ENCODE results near the gene CC2D1A.

Gene CC2D1A

DNA sequence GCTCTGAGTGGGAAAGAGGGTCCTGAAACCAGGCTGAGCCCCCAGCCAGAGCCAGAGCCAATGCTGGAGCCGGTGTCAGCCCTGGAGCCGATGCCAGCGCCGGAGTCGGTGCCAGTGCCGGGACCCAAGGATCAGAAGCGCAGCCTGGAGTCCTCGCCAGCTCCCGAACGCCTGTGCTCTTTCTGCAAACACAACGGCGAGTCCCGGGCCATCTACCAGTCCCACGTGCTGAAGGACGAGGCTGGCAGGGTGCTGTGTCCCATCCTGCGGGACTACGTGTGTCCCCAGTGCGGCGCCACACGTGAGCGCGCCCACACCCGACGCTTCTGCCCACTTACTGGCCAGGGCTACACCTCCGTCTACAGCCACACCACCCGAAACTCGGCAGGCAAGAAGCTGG, 28.7 kb upstream of the CC2D1A start:
- DNase-seq: no peak

DNA sequence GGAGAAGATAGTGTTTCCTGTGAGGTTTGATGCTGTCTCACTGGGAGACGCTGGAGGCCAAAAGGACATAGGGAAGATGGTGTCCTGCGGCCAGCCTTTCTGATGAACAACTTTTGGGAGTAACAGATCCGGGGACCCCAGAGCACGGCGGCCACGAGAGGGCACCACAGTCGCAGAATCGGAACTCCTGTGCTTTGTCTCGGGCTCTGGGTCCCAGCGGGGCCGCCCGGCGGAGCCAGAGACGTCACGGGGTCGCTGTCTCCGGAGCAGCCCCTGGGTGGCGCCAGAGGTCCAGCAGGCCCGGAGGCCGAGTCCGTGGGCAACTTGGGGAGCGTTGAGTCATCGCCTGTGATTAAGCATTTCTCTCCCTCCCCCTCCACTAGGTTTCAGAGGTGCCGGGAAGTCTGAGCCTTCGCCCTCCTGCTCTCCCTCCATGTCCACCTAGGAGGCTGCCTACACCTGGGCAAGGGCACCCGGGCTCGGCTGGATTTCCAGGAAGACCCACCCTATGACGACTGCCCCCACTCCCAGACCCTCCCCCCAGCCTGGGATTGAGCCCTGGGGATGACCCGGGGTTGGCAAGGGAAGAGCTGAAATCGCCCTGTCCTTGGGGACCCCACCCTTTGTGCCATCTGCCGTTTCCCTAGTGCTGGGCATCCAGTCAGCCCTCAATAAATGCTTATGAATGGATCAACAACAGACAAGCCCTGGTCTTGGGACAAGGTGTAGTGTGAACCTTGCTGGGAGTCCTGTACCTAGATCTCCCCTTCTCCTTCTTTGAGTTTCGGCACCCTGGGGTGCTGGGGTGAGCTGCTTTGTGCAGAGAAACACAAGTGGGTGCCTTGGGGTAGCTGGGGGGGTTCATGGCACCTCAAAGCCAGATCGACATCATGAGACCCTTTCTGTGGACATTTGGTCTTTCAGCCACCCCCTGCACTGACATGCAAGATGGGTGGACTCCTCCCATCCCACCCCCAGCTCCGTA, 25.6 kb upstream of the CC2D1A start:
- peak; percentile 51 to 98 (median 92) for DNase-seq

DNA sequence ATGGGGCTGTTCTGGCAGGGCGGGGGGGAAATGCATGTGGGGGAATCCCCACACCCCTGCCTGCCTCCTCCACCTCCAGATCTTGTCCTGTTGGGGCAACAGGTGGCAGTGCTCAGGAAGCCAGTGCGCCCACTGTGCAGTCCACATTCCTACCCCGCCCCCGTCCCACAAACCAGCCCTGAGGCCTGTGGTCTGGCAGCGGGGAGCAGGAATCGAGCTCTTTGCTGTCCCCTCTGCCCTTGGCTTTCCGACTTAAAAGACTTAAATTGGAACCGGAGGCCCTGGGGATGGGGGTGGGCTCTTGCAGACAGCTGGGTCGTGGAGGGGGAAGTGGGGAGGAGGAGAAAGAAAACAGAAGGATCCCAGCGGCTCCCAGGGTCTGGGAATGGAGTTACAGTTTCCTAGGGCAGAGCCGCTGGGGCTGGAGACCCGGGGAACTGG, 24.7 kb upstream of the CC2D1A start:
- peak in 2 of 14 donors; percentile 21 to 35 for DNase-seq

DNA sequence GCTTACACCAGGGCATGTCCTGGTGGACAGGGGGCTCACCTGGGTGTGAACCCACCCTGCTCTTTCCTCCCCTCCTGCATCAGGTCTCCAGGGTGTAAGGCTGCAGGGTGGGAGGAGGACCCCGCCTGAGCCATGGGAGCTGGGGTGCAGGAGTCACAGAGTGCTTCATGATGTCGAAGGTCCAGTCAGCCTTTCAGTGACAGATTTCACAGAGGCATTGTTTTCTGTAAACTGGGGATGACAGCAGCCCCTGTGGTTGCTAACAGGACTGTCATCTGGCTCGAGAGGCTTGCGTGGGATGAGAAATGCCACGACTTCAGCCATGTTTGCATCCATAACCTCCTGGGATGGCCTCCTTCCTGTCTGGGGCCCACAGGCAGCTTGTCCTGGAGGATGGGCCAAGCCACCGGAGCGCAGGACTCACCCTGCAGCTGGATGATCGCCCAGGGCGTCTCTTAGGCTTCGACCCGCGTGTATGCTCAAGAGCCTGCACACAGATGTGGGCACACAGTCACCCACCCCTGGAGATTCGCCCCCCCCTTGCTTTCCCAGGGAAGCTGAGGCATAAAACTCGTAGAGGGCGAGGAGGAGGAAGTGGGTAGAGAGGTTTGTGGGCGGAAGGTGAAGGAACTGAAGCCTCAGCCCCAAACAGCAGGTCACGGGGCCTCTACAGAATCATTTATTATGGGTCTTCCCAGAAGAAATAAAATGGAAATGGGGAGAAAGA, 24.1 kb upstream of the CC2D1A start:
- DNase-seq: peak in 7 of 14 donors; percentile 4 to 55 (median 29)

DNA sequence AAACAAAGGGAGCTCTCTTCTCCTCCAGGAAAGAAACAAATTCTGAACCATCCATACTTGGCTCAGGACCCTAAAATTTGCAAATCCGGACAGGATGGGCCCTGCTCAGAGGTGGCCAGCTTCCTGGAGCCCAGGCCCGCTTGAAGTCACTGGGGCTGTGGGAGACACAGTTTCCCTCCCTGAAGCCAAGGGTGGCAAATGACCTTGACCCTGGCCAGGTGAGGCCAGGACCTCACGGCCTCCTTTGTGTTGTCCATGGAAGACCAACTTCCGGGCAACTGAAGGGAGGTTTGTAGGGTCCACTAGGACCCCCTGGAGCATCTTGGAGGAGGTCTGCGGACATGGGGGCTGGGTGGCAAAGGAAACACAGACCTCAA, 23.6 kb upstream of the CC2D1A start:
- no peak for DNase-seq

DNA sequence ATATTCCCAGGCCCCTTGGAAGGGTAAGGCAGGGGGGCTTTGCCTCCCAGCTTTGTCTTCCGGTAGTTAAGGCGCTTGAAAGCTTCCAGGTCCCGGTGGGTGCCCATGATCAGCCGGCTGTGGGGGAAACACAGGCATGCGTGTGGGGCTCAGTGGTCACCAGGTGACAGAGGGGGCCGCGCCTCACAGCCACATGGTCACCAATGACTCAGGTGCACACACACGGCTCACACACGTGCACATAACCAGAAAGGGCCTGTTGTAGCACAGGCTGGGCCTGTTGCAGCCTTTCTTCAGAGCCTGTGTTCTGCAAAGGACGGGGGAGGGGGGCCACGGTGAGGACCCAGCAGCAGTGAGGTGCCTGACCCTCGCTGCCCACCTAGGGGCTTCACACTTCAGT, 23.2 kb upstream of the CC2D1A start:
- no peak for DNase-seq

DNA sequence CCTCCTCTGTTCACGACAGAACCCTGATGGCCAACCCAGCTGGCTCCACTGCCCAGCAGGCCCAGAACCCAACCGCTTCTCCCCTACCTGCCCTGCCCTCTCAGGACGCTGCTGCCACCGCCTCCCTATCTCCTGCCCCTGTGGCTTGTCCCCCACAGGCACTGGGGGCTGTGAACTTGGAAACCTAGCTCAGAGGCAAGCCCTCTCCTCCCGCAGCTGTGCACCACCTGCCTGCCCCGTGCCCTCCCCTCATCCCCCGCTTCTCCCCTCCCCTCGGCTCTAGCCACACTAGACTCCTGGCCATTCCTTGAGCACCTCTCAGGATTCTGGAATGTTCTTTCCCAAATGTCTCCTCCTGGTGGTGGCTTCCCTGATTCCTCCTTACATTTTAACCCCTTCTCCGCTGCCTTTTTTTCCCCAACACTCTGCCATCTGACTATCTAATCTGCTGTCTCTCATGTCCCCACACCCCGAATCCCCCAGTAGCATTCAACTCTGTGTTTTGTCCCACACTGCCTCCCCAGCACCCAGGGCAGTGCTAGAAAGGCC, 22.4 kb upstream of the CC2D1A start:
- no peak for DNase-seq

DNA sequence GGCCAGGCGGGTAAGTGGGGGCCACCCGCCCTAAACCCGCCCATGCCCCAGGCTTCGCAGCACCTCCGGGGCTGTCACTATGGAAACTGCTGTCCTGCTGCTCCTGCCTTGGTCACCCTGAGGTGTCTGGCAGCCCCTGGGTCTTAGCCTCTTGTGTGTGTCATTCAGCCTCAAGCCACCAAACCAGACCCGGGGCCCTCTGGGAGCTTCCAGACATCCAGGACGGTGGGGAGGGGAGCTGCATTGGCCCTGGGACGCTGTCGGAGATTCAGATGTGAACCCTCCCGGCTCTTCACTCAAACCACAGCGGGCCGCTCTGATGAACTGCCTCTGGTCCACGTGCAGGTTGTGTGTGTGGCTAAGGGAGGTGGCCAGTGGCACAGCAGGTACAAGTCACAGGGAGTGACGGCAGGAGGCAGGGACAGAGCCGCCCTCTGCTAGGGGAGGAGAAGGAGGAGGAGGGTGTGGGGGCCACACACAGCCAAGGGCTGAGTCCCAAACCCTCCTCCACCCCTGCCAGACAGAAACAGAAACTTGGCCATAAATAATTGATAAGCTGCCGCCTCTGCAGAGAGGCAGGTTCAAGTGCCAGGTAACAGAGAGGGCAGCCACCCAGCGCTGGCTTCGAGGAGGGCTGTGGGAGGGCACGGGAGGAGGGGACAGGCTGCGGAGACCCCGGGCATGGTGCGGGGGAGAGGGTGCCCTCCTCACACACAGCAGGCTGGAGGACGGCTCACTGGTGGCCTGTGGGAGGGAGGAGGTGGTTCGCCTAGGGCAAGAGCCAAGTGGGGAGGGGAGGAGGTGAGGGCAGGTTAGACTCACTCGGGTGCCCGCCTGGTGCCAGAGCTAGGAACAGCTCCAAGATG, 21.0 kb upstream of the CC2D1A start:
- DNase-seq: no peak

DNA sequence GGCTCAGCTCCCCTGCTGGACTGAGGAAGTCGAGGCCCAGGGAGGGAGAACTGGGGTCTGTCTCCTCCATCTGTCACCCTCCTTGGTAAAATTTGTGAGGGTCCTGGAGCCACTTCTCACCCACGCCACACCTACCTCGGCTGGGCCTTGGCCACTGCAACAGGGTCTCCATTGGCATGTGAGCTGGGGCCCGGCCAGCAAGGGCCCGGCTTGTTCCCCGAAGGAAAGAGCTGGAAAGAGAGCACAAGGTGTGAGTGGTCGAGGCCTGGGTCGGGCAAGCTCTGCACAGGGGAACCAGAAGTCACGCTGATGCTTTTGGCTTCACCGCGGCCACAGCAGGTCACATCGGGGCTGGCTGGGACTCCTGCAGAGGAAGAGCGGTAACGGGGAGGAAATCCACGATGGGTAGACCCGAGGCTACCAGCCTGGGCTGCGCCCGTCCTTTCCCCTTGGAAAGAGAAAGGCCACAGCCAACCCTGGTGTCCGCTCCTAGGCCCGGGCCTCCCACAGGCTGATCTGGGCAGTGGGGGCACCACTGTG, 20.1 kb upstream of the CC2D1A start:
- no peak for DNase-seq

DNA sequence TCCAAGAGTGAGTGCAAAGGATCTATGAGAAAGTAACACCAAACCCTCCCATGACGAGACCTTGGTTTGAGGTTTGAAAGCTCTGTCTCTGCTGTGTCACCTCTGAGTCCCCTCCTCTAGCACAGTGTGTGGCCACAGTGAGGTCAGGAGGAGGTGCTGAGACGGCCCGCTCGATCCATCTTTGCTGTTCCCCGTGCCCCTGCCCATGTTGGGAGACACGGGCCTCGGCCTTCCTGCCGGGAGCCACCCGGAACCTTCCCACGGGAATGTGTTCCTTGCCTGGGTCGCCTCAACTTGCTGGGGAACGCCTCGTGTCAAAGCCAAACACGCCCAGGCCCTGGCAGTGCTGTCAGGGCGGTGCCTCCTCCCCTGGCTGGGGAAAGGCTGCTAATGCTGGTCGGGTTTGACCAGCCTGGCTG, 19.0 kb upstream of the CC2D1A start:
- no peak for DNase-seq

DNA sequence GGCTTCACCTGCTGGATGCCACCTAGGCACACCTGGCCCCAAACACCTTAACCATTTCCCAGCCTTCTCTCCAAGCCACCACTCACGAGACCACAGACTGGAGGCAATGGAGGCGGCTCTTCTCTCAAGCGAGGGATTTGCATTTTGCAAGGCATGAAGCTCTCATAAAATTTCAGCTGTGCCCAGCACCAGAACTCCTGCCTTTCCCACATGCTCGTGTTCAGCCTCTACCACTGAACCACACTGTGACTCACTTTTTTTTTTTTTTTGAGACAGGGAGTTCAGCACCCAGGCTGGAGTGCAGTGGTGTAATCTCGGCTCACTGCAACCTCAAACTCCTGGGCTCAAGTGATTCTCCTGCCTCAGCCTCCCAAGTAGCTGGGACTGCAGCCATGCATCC, 18.5 kb upstream of the CC2D1A start:
- DNase-seq: no peak

DNA sequence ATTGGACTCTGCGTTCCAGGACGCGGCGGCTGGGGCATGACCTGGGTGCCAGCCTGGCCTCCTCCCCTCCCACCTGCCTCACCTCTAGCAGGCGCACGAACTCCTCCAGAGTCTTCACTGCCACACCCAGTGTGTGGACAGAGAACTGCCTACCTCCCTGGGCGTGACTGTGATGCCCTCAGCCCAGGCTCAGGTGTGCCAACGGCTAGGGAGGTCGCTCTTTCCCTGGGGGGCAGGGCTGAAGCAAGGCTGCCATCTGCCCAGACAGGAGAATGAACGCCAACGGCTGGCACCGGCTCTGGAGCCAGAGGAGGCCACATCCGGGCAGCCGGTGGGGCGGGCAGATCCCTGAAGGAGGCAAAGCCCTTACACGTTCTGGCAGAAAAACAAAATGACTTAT, 17.7 kb upstream of the CC2D1A start:
- peak in 1 of 14 donors; percentile 71 for DNase-seq

DNA sequence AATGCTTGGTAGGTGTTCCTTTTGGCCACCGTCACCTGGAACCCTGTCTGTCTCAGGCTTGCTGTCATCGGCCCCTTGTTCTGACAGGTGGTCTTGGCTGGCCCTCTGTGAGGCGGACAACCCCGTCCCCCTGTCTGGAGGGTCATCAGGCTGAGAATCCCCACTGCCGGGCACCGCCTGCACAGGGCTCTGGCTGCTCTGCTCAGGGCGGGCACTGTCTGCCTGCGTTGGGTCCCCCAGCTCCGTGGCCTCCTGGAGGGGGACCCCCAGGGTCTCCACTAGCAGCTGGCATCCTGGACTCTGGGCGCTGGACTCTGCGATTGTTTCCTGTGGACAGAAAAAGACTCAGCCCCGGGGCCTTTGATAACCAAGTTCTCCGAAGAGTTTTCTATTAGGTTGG, 15.9 kb upstream of the CC2D1A start:
- no peak for DNase-seq

DNA sequence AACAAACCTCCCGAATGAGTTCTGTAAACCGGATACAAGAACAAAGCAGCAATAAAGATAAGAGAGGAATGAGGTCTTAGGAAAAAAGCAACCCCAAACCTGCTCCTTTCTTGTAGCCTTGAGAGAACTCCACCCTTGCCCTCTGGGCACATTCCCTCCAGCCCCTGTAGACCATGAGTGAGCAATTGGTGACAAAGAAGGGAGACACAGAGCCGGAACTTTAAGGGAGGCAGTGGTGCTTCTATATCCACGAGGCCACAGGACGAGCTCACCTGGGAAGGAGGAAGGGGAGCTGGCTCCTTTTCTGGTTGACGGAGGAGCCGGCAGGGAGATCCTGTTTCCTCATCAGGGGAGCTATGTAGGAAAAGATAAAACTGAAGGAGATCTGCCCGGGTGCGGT, 13.1 kb upstream of the CC2D1A start:
- no peak for DNase-seq

DNA sequence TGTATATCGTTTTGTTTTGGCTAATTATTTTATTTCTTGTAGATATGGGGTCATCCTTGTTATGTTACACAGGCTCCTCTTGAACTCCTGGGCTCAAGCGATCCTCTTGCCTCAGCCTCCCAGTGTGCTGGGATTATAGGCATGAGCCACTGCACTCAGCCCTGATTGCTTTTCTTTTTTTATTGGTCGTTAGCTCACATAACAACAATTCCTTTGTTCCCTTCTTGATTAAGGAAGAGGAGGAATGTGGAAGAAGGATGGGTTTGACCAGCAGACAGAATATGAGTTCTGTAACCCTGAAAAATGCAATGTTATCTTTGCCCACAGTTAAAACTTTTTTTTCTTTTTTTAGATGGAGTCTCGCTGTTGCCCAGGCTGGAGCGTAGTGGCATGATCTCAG, 11.4 kb upstream of the CC2D1A start:
- DNase-seq: no peak

DNA sequence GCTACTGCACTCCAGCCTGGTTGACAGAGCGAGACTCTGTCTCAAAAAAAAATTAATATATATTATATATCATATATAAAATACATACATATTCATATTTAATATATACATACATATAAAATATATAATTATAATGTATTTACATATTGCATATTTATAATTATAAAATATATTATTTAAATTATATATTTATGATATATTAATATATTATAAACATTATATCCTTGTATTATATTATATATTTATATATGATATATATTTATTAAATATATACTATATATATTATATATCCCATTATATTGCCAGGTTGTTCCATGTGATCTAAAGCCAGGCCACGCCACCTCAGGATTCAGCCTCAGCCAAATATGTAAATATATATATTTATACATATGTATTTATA, 9.8 kb upstream of the CC2D1A start:
- DNase-seq: no peak

DNA sequence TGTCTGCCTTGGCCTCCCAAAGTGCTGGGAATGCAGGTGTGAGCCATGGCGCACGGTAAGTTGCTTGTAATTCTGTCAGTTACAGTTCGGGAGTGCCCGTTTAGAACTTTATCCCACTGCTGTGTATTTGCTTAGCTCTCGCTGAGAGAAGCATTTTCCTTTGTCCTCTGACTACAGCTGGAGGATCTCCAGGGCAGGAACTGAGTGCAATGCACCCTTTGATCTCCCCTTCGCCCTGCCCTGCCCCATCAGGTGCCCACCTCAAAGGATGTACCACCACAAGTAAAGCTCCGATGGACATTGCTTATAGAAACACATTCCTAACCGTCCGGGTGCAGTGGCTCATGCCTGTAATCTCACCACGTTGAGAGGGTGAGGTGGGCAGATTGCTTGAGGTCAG, 6.6 kb upstream of the CC2D1A start:
- DNase-seq: no peak

DNA sequence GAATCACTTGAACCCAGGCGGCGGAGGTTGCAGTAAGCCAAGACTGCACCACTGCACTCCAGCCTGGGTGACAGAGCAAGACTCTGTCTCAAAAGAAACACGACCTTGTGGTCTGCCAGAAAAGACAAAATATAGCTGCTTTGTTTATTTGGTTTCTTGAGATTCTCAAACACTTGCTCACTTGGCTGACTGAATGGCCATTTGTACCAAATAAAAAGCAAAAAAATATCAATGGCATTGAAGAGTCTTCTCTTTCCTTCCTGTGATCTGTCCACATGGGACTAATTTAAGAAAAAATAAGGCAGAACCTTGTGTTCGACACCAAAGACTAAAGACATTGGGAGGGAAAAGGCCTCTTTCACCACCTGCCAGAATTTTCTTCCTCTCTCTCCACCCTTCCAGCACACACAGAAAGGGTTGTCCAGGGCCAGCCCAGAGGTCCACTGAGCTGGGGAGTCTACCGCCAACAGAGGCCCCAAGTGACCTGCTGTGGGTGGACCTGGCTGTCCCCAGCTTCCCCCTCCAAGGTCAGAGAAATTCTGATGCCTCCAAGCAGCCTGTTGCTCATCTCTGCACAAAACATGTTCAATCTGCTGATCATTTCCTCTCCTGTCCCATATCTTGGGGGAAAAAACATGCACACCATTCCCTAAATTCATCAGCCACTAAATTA, 6.0 kb upstream of the CC2D1A start:
- peak in 8 of 14 donors; percentile 5 to 43 (median 13) for DNase-seq

DNA sequence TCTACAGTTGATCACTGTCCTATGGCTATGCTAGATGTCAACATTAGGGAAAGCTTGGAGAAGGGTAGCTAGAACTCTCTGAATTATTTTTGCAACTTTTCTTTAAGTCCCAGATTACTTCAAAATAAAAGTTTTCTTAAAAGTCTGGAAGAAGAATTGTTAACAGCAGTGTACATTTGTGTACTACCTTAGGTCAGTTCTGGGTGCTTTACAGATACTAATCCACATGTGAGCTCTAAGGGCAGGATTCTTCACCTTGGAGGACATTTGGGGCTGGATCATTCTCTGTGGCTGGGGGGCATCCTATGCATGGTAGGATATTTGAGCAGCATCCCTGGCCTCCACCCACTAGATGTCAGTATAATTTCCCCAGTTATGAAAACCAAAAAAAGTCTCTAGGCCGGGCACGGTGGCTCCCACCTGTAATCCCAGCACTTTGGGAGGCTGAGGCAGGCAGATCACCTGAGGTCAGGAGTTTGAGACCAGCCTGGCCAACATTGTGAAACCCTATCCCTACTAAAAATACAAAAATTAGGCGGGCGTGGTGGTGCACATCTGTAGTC, 2.9 kb upstream of the CC2D1A start:
- DNase-seq: no peak

DNA sequence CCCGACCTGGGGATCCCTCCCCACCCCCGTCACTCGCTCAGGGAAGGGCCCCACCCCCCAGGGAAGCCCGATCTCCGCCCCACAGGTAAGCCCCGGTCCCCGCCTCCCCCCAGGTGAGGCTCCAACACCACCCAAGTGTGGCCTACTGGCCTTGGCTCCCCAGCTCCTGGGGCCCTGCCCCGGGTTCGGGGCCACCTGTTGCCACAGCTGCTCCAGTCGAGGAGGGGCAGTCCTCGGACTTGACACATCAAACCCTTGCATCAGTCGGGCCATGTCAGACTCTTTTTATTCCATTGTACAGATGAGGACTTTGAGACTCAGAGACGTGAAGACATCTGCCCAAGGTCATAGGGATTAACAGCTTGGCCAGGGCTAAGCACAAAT, 512 bp downstream of the CC2D1A start:
- DNase-seq: no peak

DNA sequence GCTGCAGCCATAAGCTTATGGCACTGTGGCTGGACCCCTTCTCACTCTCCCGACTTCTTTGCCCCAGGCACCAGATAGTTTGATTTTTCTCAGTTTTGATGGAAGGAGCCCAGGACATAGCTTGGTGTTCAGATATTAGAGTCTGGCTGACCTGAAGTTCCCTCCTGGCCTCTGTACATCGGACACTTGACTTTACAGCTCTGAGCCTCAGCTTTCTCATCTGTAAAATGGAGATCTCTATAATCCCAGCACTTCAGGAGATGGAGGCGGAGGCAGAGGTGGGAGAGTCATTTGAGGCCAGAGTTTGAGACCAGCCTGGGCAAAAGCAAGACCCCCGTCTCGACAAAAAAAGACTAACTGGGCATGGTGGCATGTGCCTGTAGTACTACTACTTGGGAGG, 909 bp downstream of the CC2D1A start:
- no peak for DNase-seq

Data from C1 segment of cervical spinal cord (tissue), 14 donors.